AG04450 (cell line): ENCODE results near the gene GRIA1. TPM values are rescaled to one million over a fixed set of nuclear protein-coding genes. Genes with fewer than 3 reads are reported as not detected.

Experiments
- CTCF ChIA-PET: fragments of 300-600, 350-600 bp; formaldehyde crosslinking; extraction: SDS; loops from one replicate; lab custom pipeline; 2022; ENCODE audit warnings: antibody characterized with exemption, inconsistent platforms; lab: Charles Lee
- POLR2A ChIA-PET: fragments of 350-600 bp; formaldehyde crosslinking; extraction: SDS; loops from one replicate; lab custom pipeline; 2021; ENCODE audit warnings: antibody characterized with exemption, inconsistent platforms; lab: Yijun Ruan, JAX
- DNase-seq: peaks from one replicate; pipeline ENCODE4 v3.0.0-alpha.2; 2011; ENCODE audit warnings: low read depth, low spot score
- H3K27ac ChIP-seq: one replicate; pipeline ENCODE4 v1.5.1; 2012; ENCODE audit warnings: low read depth, low read length, control low read depth
- H3K27me3 ChIP-seq: one replicate; pipeline ENCODE4 v1.6.0; 2012; ENCODE audit warnings: low read length; ENCODE audit not compliant: control insufficient read depth, insufficient read depth
- H3K4me3 ChIP-seq: 2 replicates; pipeline ENCODE4 v1.5.1; 2011; ENCODE audit warnings: mild to moderate bottlenecking, low read depth, low read length, control low read depth
- H3K9me3 ChIP-seq: 2 replicates; pipeline ENCODE4 v1.5.1; 2012; ENCODE audit warnings: low read length; ENCODE audit not compliant: control insufficient read depth, insufficient read depth
- CTCF ChIP-seq: IDR thresholded peaks from 2 replicates; pipeline ENCODE4 v1.5.1; 2011; ENCODE audit warnings: low read depth, low read length, control low read depth, inconsistent platforms
- polyA plus RNA-seq: library from polyadenylated mRNA; depleted of rRNA; stranded (reverse); fragments of >200 nt; gene quantifications from 2 replicates; pipeline ENCODE4 v1.2.3, GENCODE V29; 2011

GRIA1 gene
- polyA plus RNA-seq, 1 experiment: 0.42 TPM

- TF ChIP-seq CTCF: no peak
These were observed 168.1 kb downstream of the GRIA1 start for GRCh38 chr5:153658606-153659005.

GRCh38 chr5:153659039-153659736, 168.7 kb downstream of the GRIA1 start:
- H3K4me3 ChIP-seq: no peak overlapping the region
- TF ChIP-seq CTCF: no peak
- DNase-seq: peak; percentile 43
- H3K9me3 ChIP-seq: no peaks in the 10 kb centered on the region
- H3K27ac ChIP-seq: no peak overlapping the region
- no peaks in the 10 kb centered on the region for H3K27me3 ChIP-seq
- ChIA-PET POLR2A (no interaction called here), CTCF (interaction anchor here (0.6 kb wide), 1 partner anchor 1169 kb away, joined by 5 read pairs; no protein-coding TSS in a partner anchor)

More at GRCh38 chr5:153658606-153659005, 168.1 kb downstream of the GRIA1 start:
- no peak overlapping the region for H3K27ac ChIP-seq
- POLR2A ChIA-PET: no interaction called here
- no peak overlapping the region for H3K4me3 ChIP-seq
- CTCF ChIA-PET: interaction anchor here (0.6 kb wide), 1 partner anchor 1169 kb away, joined by 5 read pairs; no protein-coding TSS in a partner anchor
- no peaks in the 10 kb centered on the region for H3K9me3 ChIP-seq
- H3K27me3 ChIP-seq: no peaks in the 10 kb centered on the region
- no peak for DNase-seq

- Histone ChIP-seq H3K4me3 (no peak overlapping the region), H3K27me3 (no peaks in the 10 kb centered on the region), H3K9me3 (no peaks in the 10 kb centered on the region), H3K27ac (no peak overlapping the region)
- CTCF ChIA-PET: interaction anchor here (1.5 kb wide), 1 partner anchor 164 kb away, joined by 4 read pairs; no protein-coding TSS in a partner anchor
- TF ChIP-seq CTCF: no peak
- POLR2A ChIA-PET: no interaction called here
- DNase-seq: no peak
These were observed 170.4 kb downstream of the GRIA1 start for GRCh38 chr5:153660919-153661318.

GRCh38 chr5:153661897-153662296, 171.4 kb downstream of the GRIA1 start:
- Histone ChIP-seq H3K27ac (no peak overlapping the region), H3K9me3 (no peaks in the 10 kb centered on the region), H3K4me3 (no peak overlapping the region), H3K27me3 (peaks cover 3% of the 10 kb centered on the region)
- POLR2A ChIA-PET: no interaction called here
- no peak for TF ChIP-seq CTCF
- no peak for DNase-seq
- CTCF ChIA-PET: no interaction called here

GRCh38 chr5:153670101-153670500, 179.6 kb downstream of the GRIA1 start:
- ChIA-PET CTCF (no interaction called here), POLR2A (no interaction called here)
- no peak for TF ChIP-seq CTCF
- H3K27me3 ChIP-seq: peaks cover 3% of the 10 kb centered on the region
- no peak overlapping the region for H3K4me3 ChIP-seq
- DNase-seq: no peak
- no peak overlapping the region for H3K27ac ChIP-seq
- H3K9me3 ChIP-seq: no peaks in the 10 kb centered on the region
